ENCODE measurements around the gene NTN4.
"Not testable (repeated sequence)": the region's sequence is repeated elsewhere in the genome, so short reads cannot be mapped to it uniquely, and the experiment has no call there.

NTN4 gene

GRCh38 chr12:95796225-95796981 lies 5.8 kb upstream of the NTN4 start:
- DNase-seq: no peak

- DNase-seq: no peak
Measured at GRCh38 chr12:95790917-95791849, 619 bp upstream of the NTN4 start.

GRCh38 chr12:95789126-95790032 lies 1.2 kb downstream of the NTN4 start:
- no peak for DNase-seq

- DNase-seq: no peak
Measured at GRCh38 chr12:95788637-95789036, 1.9 kb downstream of the NTN4 start.

- no peak for DNase-seq
Measured at GRCh38 chr12:95787274-95787818, 3.2 kb downstream of the NTN4 start.

- DNase-seq: no peak
Measured at GRCh38 chr12:95784915-95785314, 5.6 kb downstream of the NTN4 start.

- no peak for DNase-seq
Measured at GRCh38 chr12:95784286-95784685, 6.3 kb downstream of the NTN4 start.

- DNase-seq: not testable (repeated sequence)
Measured at GRCh38 chr12:95775466-95775865, 15.1 kb downstream of the NTN4 start.

GRCh38 chr12:95774311-95775045 lies 16.1 kb downstream of the NTN4 start:
- DNase-seq: no peak

- DNase-seq: no peak
Measured at GRCh38 chr12:95773320-95773719, 17.2 kb downstream of the NTN4 start.

GRCh38 chr12:95767703-95768102 lies 22.9 kb downstream of the NTN4 start:
- no peak for DNase-seq

GRCh38 chr12:95766356-95767019 lies 24.1 kb downstream of the NTN4 start:
- no peak for DNase-seq

- DNase-seq: no peak
Measured at GRCh38 chr12:95764848-95765247, 25.7 kb downstream of the NTN4 start.

GRCh38 chr12:95763809-95764253 lies 26.7 kb downstream of the NTN4 start:
- no peak for DNase-seq

GRCh38 chr12:95762123-95762785 lies 28.3 kb downstream of the NTN4 start:
- DNase-seq: no peak

GRCh38 chr12:95760371-95760770 lies 30.2 kb downstream of the NTN4 start:
- no peak for DNase-seq

- no peak for DNase-seq
Measured at GRCh38 chr12:95759718-95760117, 30.8 kb downstream of the NTN4 start.

- no peak for DNase-seq
Measured at GRCh38 chr12:95759039-95759438, 31.5 kb downstream of the NTN4 start.

GRCh38 chr12:95756362-95756761 lies 34.2 kb downstream of the NTN4 start:
- no peak for DNase-seq

GRCh38 chr12:95755261-95755865 lies 35.2 kb downstream of the NTN4 start:
- DNase-seq: no peak

Data from cerebellar nuclear complex (tissue), 1 donor.